ENCODE measurements around the gene SDHAF3. TPM values are rescaled to one million over a fixed set of nuclear protein-coding genes. Genes with fewer than 3 reads are reported as not detected.

SDHAF3 gene
- total RNA-seq, 1 experiment from 2014 or later, result 41.3 TPM

GRCh38 chr7:97219237-97219636 is 101.7 kb downstream of the SDHAF3 start:
- Histone ChIP-seq H3K27me3 (ENCODE audit: control insufficient read depth, insufficient read depth, low read length) (no peaks in the 10 kb centered on the region), H3K4me3 (ENCODE audit: insufficient read depth, low read depth, low read length) (no peak overlapping the region), H3K36me3 (replicated peaks; ENCODE audit: control insufficient read depth, insufficient read depth, low read length) (no peaks in the 10 kb centered on the region)
- no peak for DNase-seq

DNA sequence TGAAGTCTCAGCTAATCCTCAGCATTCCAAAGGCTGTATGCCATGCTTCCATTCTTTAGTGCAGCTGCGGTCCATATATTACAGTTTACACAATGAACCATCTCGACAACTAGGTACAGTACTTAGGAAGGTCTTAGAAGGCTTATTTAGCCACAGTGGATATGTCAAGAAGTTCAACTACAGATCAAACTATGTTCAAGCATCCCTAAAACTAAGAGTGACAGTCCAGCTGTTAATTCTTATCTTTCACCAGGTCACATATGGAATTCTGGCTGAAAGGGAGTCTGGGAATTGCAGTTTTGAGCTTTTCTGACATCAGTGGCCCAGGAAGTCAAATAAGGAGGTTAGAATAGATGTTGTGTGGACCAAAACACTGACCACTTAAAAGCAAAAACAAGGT is 106.8 kb downstream of the SDHAF3 start:
- Histone ChIP-seq H3K4me3 (ENCODE audit: insufficient read depth, low read depth, low read length) (no peak overlapping the region), H3K36me3 (replicated peaks; ENCODE audit: control insufficient read depth, insufficient read depth, low read length) (no peaks in the 10 kb centered on the region), H3K27me3 (ENCODE audit: control insufficient read depth, insufficient read depth, low read length) (no peaks in the 10 kb centered on the region)
- DNase-seq, result no peak

DNA sequence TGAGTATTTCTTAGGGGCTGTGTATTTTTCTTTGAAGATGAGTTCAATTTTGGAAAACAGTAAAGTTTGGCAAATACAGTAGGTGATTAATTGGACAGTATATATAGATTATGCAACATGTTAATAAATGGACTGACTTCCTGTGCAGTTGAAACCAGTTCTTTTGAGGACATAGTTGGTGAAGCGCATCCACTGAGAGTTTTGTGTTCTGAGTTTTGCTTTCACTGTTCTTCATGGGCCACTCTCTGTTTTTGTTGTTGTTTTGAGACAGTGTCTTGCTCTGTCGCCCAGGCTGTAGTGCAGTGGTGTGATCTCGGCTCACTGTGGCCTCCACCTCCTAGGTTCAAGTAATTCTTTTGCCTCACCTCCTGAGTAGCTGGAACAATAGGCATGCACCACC is 109.0 kb downstream of the SDHAF3 start:
- Histone ChIP-seq H3K4me3 (ENCODE audit: insufficient read depth, low read depth, low read length) (no peak overlapping the region), H3K36me3 (replicated peaks; ENCODE audit: control insufficient read depth, insufficient read depth, low read length) (no peaks in the 10 kb centered on the region), H3K27me3 (ENCODE audit: control insufficient read depth, insufficient read depth, low read length) (no peaks in the 10 kb centered on the region)
- DNase-seq, result no peak

Other genes with a start within 250 kb of the SDHAF3 start
- gene DLX6, start 112.1 kb upstream of the SDHAF3 start, total RNA-seq (2014; rRNA removed; shearing (Covaris generic)), result not detected in 2 replicates
- gene DLX5, start 92.9 kb upstream of the SDHAF3 start, total RNA-seq (2014; rRNA removed; shearing (Covaris generic)), result not detected in 2 replicates

Measured in H7 (cell line).